ENCODE data around the gene ATXN1. TPM values are rescaled to one million over a fixed set of nuclear protein-coding genes. Genes with fewer than 3 reads are reported as not detected.

The ATXN1 gene
- total RNA-seq, 1 experiment from 2014 or later = 5.6 TPM

DNA sequence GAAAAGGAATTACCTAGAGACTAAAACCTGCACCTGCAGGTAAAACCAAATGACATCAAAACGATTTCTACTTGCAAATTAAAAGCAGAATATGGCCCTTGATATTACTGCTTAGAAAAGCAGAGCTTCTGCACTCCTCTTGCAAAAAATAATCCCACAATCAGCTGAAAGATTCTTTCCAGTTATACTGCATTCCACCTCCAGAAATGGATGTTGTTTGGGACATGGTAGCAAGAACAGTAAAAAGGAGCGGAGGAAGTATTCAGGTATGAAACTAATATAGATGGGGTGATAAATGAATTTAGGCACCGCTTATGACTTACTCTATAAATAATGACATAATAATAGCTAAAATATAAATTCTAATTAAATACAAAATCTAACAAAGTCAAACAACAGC, 14.9 kb downstream of the ATXN1 start:
- Mint-ChIP-seq H3K27ac (no peak overlapping the region), H3K36me3 (ENCODE audit: insufficient read depth in 1 of 3, low read depth in 3 of 3) (no peaks in the 10 kb centered on the region), H3K27me3 (ENCODE audit: low read depth) (no peaks in the 10 kb centered on the region), H3K4me3 (no peak overlapping the region), H3K9me3 (no peaks in the 10 kb centered on the region; a peak in 1 of 5 replicates), H3K4me1 (peaks cover 17 to 20% of the 10 kb centered on the region in 2 experiments)
- Histone ChIP-seq H3K27ac (ENCODE audit: insufficient read length, low read depth, low read length) (no peak overlapping the region), H3K79me1 (ENCODE audit: insufficient read depth, low read depth, low read length, poor library complexity, severe bottlenecking) (no peaks in the 10 kb centered on the region), H2BK120ac (ENCODE audit: low read depth, low read length, poor library complexity, severe bottlenecking) (no peak overlapping the region), H3K18ac (ENCODE audit: insufficient read length, low read depth, low read length) (no peak overlapping the region), H2AK5ac (ENCODE audit: insufficient read length, low read length) (no peak overlapping the region), H3K27me3 (ENCODE audit: insufficient read depth, low read length) (no peaks in the 10 kb centered on the region), H3K4ac (ENCODE audit: low read depth, low read length) (no peak overlapping the region), H3K14ac (ENCODE audit: insufficient read depth, low read length) (no peak overlapping the region), H3K9me3 (ENCODE audit: control insufficient read depth, low read depth, low read length) (no peaks in the 10 kb centered on the region), H3K4me2 (ENCODE audit: insufficient read depth, insufficient read length, low read length) (no peak overlapping the region), H4K8ac (replicated peaks; ENCODE audit: insufficient read length, low read depth, low read length) (no peak overlapping the region), H4K5ac (ENCODE audit: insufficient read length, low read depth, low read length) (no peak overlapping the region), H2BK20ac (ENCODE audit: low read depth, low read length, poor library complexity, severe bottlenecking) (no peak overlapping the region), H3K23ac (ENCODE audit: insufficient read length, low read depth, low read length) (no peak overlapping the region), H3K9ac (ENCODE audit: extremely low read depth, insufficient read length, low read length) (no peak overlapping the region), H3K56ac (ENCODE audit: insufficient read length, low read depth, low read length) (no peak overlapping the region), H3K79me2 (ENCODE audit: insufficient read depth, low read length) (no peaks in the 10 kb centered on the region), H3K23me2 (ENCODE audit: insufficient read length, low read depth, low read length, poor library complexity, severe bottlenecking) (no peaks in the 10 kb centered on the region), H2BK5ac (ENCODE audit: insufficient read length, low read length) (no peak overlapping the region), H2BK15ac (ENCODE audit: low read depth, low read length) (no peak overlapping the region), H4K91ac (ENCODE audit: insufficient read length, low read depth, low read length) (no peak overlapping the region), H3T11ph (ENCODE audit: low read length) (no peak overlapping the region), H2AFZ (ENCODE audit: low read length) (no peak overlapping the region), H4K20me1 (ENCODE audit: control insufficient read depth, insufficient read depth, insufficient read length) (no peaks in the 10 kb centered on the region), H3K4me1 (ENCODE audit: insufficient read depth, low read length) (peaks cover 2% of the 10 kb centered on the region; the same call in 1 of the 2 replicates), H2BK12ac (ENCODE audit: insufficient read length, low read depth, low read length) (no peak overlapping the region)
- DNase-seq = no peak
- WGBS (ENCODE audit: extremely low coverage, insufficient read length, low lambda C conversion rate) = no CpG with 5 or more reads among the region's 3 CpGs
- TF ChIP-seq CTCF (conservative IDR thresholded peaks at IDR 0.05) = no peak
